ENCODE results near the gene NUAK1.

The NUAK1 gene

GRCh38 chr12:106089935-106090334 is 48.8 kb downstream of the NUAK1 start:
- no peak for DNase-seq
- Mint-ChIP-seq H3K27ac (no peak overlapping the region), H3K27me3 (ENCODE audit: low read depth, poor library complexity) (peaks cover 5% of the 10 kb centered on the region), H3K36me3 (ENCODE audit: low read depth) (peaks cover 34% of the 10 kb centered on the region), H3K4me1 (peaks cover 38% of the 10 kb centered on the region), H3K4me3 (no peak overlapping the region), H3K9me3 (no peaks in the 10 kb centered on the region)
- TF ChIP-seq, protein P1, sequence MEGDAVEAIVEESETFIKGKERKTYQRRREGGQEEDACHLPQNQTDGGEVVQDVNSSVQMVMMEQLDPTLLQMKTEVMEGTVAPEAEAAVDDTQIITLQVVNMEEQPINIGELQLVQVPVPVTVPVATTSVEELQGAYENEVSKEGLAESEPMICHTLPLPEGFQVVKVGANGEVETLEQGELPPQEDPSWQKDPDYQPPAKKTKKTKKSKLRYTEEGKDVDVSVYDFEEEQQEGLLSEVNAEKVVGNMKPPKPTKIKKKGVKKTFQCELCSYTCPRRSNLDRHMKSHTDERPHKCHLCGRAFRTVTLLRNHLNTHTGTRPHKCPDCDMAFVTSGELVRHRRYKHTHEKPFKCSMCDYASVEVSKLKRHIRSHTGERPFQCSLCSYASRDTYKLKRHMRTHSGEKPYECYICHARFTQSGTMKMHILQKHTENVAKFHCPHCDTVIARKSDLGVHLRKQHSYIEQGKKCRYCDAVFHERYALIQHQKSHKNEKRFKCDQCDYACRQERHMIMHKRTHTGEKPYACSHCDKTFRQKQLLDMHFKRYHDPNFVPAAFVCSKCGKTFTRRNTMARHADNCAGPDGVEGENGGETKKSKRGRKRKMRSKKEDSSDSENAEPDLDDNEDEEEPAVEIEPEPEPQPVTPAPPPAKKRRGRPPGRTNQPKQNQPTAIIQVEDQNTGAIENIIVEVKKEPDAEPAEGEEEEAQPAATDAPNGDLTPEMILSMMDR (IDR thresholded peaks at IDR 0.05), result no peak

DNA sequence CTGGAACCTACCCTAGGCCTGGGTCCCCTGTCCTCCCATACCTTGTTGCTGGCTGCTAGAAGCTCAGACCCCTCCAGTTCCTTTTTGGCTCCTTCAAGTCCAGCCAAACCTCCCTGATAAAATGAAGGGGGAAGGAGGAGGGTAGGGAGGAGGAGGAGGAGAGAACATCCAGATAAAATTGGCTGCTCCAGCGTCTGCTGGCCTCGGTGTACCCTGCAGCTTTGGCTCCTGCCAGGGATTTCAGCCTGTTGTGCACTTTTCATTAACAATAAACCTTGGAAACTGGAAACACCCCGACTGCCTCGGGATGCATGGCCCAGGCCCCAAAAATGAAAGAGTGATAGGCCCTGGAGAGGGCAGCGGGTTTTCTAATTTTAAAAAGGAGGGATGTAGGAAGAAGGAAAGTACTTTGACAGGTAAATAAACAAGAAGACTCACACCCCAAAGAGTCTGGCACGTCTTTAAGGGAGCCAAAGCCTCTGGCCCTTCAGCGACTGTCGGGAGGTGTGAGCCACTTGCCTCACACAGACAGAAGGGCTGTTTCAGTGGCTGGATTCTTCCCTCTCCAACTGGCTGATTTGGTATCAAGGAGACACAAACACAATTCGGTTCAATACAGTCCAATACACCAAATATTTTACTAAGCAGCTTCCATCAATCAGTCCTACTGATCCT is 49.8 kb downstream of the NUAK1 start:
- Mint-ChIP-seq H3K36me3 (ENCODE audit: low read depth) (peaks cover 30% of the 10 kb centered on the region), H3K9me3 (no peaks in the 10 kb centered on the region), H3K4me3 (no peak overlapping the region), H3K27ac (no peak overlapping the region), H3K27me3 (ENCODE audit: low read depth, poor library complexity) (peaks cover 5% of the 10 kb centered on the region), H3K4me1 (peaks cover 42% of the 10 kb centered on the region)
- TF ChIP-seq, protein P1 (IDR thresholded peaks at IDR 0.05), result no peak
- no peak for DNase-seq

DNA sequence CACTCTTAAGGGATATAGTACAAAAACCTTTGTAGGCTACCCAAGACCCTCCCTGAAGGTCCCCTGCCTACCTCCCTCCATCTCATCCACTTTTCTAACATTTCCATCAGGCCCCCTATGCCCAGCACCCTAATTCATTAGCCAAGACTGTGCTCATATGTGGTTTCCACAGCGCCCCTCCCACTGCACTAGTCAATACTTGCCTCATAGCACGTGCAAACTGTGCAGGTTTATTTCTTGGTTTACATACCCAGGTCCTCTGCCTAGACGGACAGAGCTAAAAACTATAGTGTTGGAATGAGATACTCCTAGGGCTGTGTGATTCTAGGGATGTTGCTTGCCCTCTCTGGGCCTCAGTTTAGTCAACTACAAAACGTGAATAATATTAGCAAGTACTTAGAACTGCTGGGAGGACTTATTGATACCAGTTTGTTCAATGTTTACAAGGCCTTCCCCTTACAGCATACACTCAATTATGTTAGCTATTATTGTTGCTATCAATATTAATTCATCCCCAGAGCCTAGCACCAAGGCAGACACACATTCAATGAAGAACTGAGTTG is 50.4 kb downstream of the NUAK1 start:
- H3K27me3 Mint-ChIP-seq (ENCODE audit: low read depth, poor library complexity), result peaks cover 5% of the 10 kb centered on the region
- H3K4me3 Mint-ChIP-seq, result no peak overlapping the region
- no peak overlapping the region for H3K27ac Mint-ChIP-seq
- DNase-seq, result no peak
- TF ChIP-seq, protein P1 (IDR thresholded peaks at IDR 0.05), result no peak
- no peaks in the 10 kb centered on the region for H3K9me3 Mint-ChIP-seq
- H3K4me1 Mint-ChIP-seq, result peaks cover 44% of the 10 kb centered on the region
- H3K36me3 Mint-ChIP-seq (ENCODE audit: low read depth), result peaks cover 32% of the 10 kb centered on the region

DNA sequence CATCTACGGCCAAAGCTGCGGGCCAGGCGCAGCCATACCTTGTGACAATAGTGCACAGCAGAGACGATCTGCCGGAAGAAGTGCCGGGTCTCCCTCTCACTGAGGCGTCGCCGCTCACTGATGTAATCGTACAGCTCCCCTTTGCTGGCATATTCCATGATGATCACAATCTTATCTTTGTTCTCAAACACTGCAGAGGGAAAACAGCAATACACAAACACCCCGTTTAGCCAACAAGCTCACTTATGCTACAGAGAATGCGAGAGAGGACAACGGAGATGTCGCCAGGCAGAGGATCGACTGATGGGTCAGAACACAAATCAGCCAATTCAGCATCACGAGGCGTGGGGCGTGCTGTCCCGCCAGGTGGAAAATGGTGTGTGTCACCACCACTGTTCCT is 52.1 kb downstream of the NUAK1 start:
- Mint-ChIP-seq H3K27me3 (ENCODE audit: low read depth, poor library complexity) (peaks cover 5% of the 10 kb centered on the region), H3K27ac (peak overlapping the region; percentile 29), H3K36me3 (ENCODE audit: low read depth) (peaks cover 45% of the 10 kb centered on the region), H3K4me3 (no peak overlapping the region), H3K9me3 (no peaks in the 10 kb centered on the region), H3K4me1 (peaks cover 52% of the 10 kb centered on the region)
- no peak for DNase-seq
- TF ChIP-seq, protein P1 (IDR thresholded peaks at IDR 0.05), result no peak

DNA sequence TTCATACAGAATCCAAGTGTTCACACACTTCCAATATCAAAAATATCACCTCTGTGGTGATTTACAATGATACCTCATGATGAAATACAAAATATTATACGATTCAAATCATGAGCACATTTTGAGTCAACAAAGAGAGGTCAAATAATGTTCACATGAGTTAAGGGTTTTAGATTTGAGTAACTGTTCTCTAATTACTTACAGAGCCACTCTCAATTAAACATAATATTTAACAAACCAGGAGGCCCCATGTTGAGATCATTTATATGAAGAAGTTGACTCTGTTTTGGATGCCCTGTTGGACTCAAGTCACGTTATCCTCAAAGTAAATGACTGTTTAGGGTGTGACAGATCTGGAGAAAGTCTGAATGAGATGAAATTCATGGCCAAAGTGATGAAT is 53.5 kb downstream of the NUAK1 start:
- peaks cover 49% of the 10 kb centered on the region for H3K4me1 Mint-ChIP-seq
- TF ChIP-seq, protein P1 (IDR thresholded peaks at IDR 0.05), result no peak
- H3K4me3 Mint-ChIP-seq, result no peak overlapping the region
- peaks cover 5% of the 10 kb centered on the region for H3K27me3 Mint-ChIP-seq (ENCODE audit: low read depth, poor library complexity)
- H3K36me3 Mint-ChIP-seq (ENCODE audit: low read depth), result peaks cover 55% of the 10 kb centered on the region
- no peak overlapping the region for H3K27ac Mint-ChIP-seq
- no peaks in the 10 kb centered on the region for H3K9me3 Mint-ChIP-seq
- no peak for DNase-seq

GRCh38 chr12:106084759-106085158 is 54.0 kb downstream of the NUAK1 start:
- peak overlapping the region; percentile 86 for H3K27ac Mint-ChIP-seq
- DNase-seq, result no peak
- H3K36me3 Mint-ChIP-seq (ENCODE audit: low read depth), result peaks cover 58% of the 10 kb centered on the region
- peaks cover 1% of the 10 kb centered on the region for H3K27me3 Mint-ChIP-seq (ENCODE audit: low read depth, poor library complexity)
- H3K4me3 Mint-ChIP-seq, result no peak overlapping the region
- peaks cover 52% of the 10 kb centered on the region for H3K4me1 Mint-ChIP-seq
- no peaks in the 10 kb centered on the region for H3K9me3 Mint-ChIP-seq
- TF ChIP-seq, protein P1 (IDR thresholded peaks at IDR 0.05), result no peak

Measured in nephron progenitor cell (in vitro differentiated cells).